ENCODE data around the gene USP54.

- TF ChIP-seq CTCF (IDR thresholded peaks at IDR 0.05) (no peak), POLR2A (IDR thresholded peaks at IDR 0.05) (no peak)
Measured at GRCh38 chr10:73517166-73517888, 73.8 kb downstream of the USP54 start.

All from Peyer's patch (tissue), 4 donors.